PFSK-1 (cell line): ENCODE results near the gene LMNTD2.

Source experiments
- FOXP2 ChIP-seq: optimal IDR thresholded peaks from 2 replicates; pipeline ENCODE3; 2011; ENCODE audit warnings: borderline replicate concordance, control low read depth, inconsistent platforms; ENCODE audit not compliant: insufficient read depth; ENCODE audit errors: extremely low read length, extremely low read depth
- POLR2AphosphoS5 ChIP-seq: IDR thresholded peaks from 2 replicates; pipeline ENCODE4 v1.6.1; 2012; ENCODE audit warnings: low read depth, mild to moderate bottlenecking, control low read depth, low read length, moderate library complexity
- REST ChIP-seq, 2 experiments: IDR thresholded peaks; 2 replicates each; pipeline versions ENCODE4 v1.6.1 to v1.8.0; 2011 to 2012; ENCODE audit warnings: low read depth in 2 of 2, low read length in 2 of 2, control low read depth in 1 of 2, inconsistent platforms in 1 of 2, mild to moderate bottlenecking in 1 of 2, moderate library complexity in 1 of 2; ENCODE audit not compliant: insufficient read depth in 1 of 2
- SIN3A ChIP-seq: IDR thresholded peaks from 2 replicates; pipeline ENCODE4 v1.6.1; 2012; ENCODE audit warnings: mild to moderate bottlenecking, low read length, moderate library complexity, borderline replicate concordance; ENCODE audit not compliant: insufficient read depth
- TAF1 ChIP-seq: IDR thresholded peaks from 2 replicates; pipeline ENCODE4 v1.6.1; 2012; ENCODE audit warnings: low read length, control low read depth, borderline replicate concordance; ENCODE audit not compliant: insufficient read depth

GRCh38 chr11:562046-562645 is 1.6 kb upstream of the LMNTD2 start:
- TF ChIP-seq TAF1 (no peak), POLR2AphosphoS5 (no peak), REST (IDR thresholded peaks at IDR 0.05; ENCODE audit: insufficient read depth in 1 of 2, low read depth in 2 of 2, low read length in 2 of 2) (no peak), SIN3A (no peak), FOXP2 (no peak)
